GM12891 (cell line): ENCODE measurements around the gene OR52I1.

Experiments
- POLR2A ChIP-seq: IDR thresholded peaks from 2 replicates; pipeline ENCODE4 v1.6.1; 2011; ENCODE audit warnings: low read depth, low read length, control low read depth
- POLR2AphosphoS5 ChIP-seq: IDR thresholded peaks from 2 replicates; pipeline ENCODE4 v1.6.1; 2011; ENCODE audit warnings: low read depth, low read length, control low read depth

GRCh38 chr11:4636136-4636535 lies 42.3 kb downstream of the OR52I1 start:
- TF ChIP-seq POLR2A (no peak), POLR2AphosphoS5 (no peak)
